H1 (cell line): ENCODE results near the gene UNC13D. TPM values are rescaled to one million over a fixed set of nuclear protein-coding genes. Genes with fewer than 3 reads are reported as not detected.
A peak's percentile ranks its signal among the peaks of the same experiment; 100 is the strongest.

Experiments used
- CTCF ChIA-PET: fragments of 300-600 bp; sonication (Branson Sonifier 250); formaldehyde crosslinking; loops from one replicate; lab custom pipeline; 2021; ENCODE audit not compliant: partially characterized antibody; lab: Charles Lee
- POLR2A ChIA-PET: fragments of 300-600 bp; sonication (Branson Sonifier 250); formaldehyde crosslinking; loops from one replicate; lab custom pipeline; 2021; ENCODE audit warnings: inconsistent platforms; ENCODE audit not compliant: partially characterized antibody; lab: Charles Lee
- DNase-seq, 2 experiments: peaks; one replicate each; pipeline versions ENCODE4 v3.0.0 to v3.0.0-alpha.2; 2010 to 2022; ENCODE audit warnings: low spot score in 2 of 2, low read depth in 1 of 2, mixed read lengths in 1 of 2
- FAIRE-seq: peaks from 2 replicates; lab custom pipeline; 2011; peaks lifted over from hg19 to GRCh38; lab: Jason Lieb, UNC
- H2AFZ ChIP-seq: 2 replicates; pipeline ENCODE4 v1.8.1; 2012; ENCODE audit warnings: low read length, inconsistent platforms
- H2AK5ac ChIP-seq: 2 replicates; pipeline ENCODE4 v1.6.1; 2013; ENCODE audit warnings: low read depth, low read length
- H2BK120ac ChIP-seq: replicated peaks from 2 replicates; pipeline ENCODE3; 2013; ENCODE audit warnings: low read depth, low read length, inconsistent platforms
- H2BK12ac ChIP-seq: 2 replicates; pipeline ENCODE4 v1.6.1; 2013; ENCODE audit warnings: low read depth, low read length
- H2BK15ac ChIP-seq: 2 replicates; pipeline ENCODE4 v1.6.1; 2013; ENCODE audit warnings: low read length
- H2BK20ac ChIP-seq: 2 replicates; pipeline ENCODE4 v1.6.1; 2013; ENCODE audit warnings: low read length
- H2BK5ac ChIP-seq: 2 replicates; pipeline ENCODE4 v1.6.1; 2013; ENCODE audit warnings: low read depth, low read length
- H3K14ac ChIP-seq: 2 replicates; pipeline ENCODE4 v1.6.1; 2013; ENCODE audit warnings: inconsistent platforms; ENCODE audit not compliant: insufficient read length
- H3K18ac ChIP-seq: 2 replicates; pipeline ENCODE4 v1.6.1; 2013; ENCODE audit warnings: low read length; ENCODE audit errors: extremely low read depth
- H3K23ac ChIP-seq: 2 replicates; pipeline ENCODE4 v1.6.1; 2013; ENCODE audit warnings: inconsistent platforms; ENCODE audit not compliant: insufficient read length
- H3K23me2 ChIP-seq: 2 replicates; pipeline ENCODE4 v1.6.1; 2013; ENCODE audit warnings: low read depth, low read length
- H3K27ac ChIP-seq: 2 replicates; pipeline ENCODE4 v1.6.1; 2011; ENCODE audit warnings: low read depth, low read length, inconsistent platforms
- H3K27me3 ChIP-seq, 4 experiments: replicated peaks in 1 of 4; 1 replicate in 1 of 4; 2 replicates in 3 of 4; pipeline versions ENCODE4 v1.6.1 to v1.8.1; 2011 to 2013; ENCODE audit warnings: low read length in 3 of 4, mild to moderate bottlenecking in 3 of 4, inconsistent platforms in 2 of 4, mixed read lengths in 2 of 4, moderate library complexity in 1 of 4; ENCODE audit not compliant: control insufficient read depth in 3 of 4, insufficient read depth in 3 of 4; ENCODE audit errors: extremely low read depth in 1 of 4
- H3K36me3 ChIP-seq, 4 experiments: 2 replicates each; pipeline versions ENCODE4 v1.6.1 to v1.8.1; 2011 to 2013; ENCODE audit warnings: mild to moderate bottlenecking in 4 of 4, low read length in 3 of 4, moderate library complexity in 2 of 4, control low read depth in 1 of 4, inconsistent platforms in 1 of 4; ENCODE audit not compliant: insufficient read depth in 4 of 4, control insufficient read depth in 2 of 4
- H3K4ac ChIP-seq: replicated peaks from 2 replicates; pipeline ENCODE3; 2013; ENCODE audit warnings: low read length, low read depth, mixed read lengths, inconsistent platforms; ENCODE audit not compliant: insufficient read length
- H3K4me1 ChIP-seq, 4 experiments: replicated peaks in 1 of 4; 1 replicate in 1 of 4; 2 replicates in 3 of 4; pipeline versions ENCODE4 v1.6.1 to v1.8.1; 2011 to 2013; ENCODE audit warnings: low read length in 3 of 4, inconsistent platforms in 2 of 4, mixed read lengths in 1 of 4; ENCODE audit not compliant: insufficient read depth in 4 of 4, control insufficient read depth in 3 of 4
- H3K4me2 ChIP-seq, 2 experiments: 2 replicates each; pipeline versions ENCODE4 v1.6.1 to v1.8.1; 2011 to 2013; ENCODE audit warnings: low read depth in 2 of 2, low read length in 2 of 2, control low read depth in 1 of 2, inconsistent platforms in 1 of 2, mild to moderate bottlenecking in 1 of 2; ENCODE audit not compliant: insufficient read depth in 1 of 2
- H3K4me3 ChIP-seq, 4 experiments: fragments of 200-600, 300-600 bp in 1 of 4; sonication (generic), shearing (Covaris generic), sonication (Bioruptor Twin) in 1 of 4; 2 replicates each; pipeline versions ENCODE4 v1.5.1 to v1.8.1; 2011 to 2016; ENCODE audit warnings: low read length in 4 of 4, low read depth in 3 of 4, control low read depth in 2 of 4, inconsistent platforms in 2 of 4, mild to moderate bottlenecking in 2 of 4, mixed read lengths in 1 of 4, moderate library complexity in 1 of 4; ENCODE audit not compliant: insufficient read depth in 2 of 4; ENCODE audit errors: extremely low read depth in 1 of 4
- H3K56ac ChIP-seq: replicated peaks from 2 replicates; pipeline ENCODE3; 2013; ENCODE audit warnings: low read depth, mild to moderate bottlenecking, mixed read lengths, low read length, inconsistent platforms; ENCODE audit not compliant: insufficient read length
- H3K79me1 ChIP-seq: 2 replicates; pipeline ENCODE4 v1.6.1; 2013; ENCODE audit warnings: low read depth, low read length, control low read depth
- H3K79me2 ChIP-seq, 2 experiments: 2 replicates each; pipeline versions ENCODE4 v1.6.1 to v1.8.1; 2012 to 2013; ENCODE audit warnings: low read length in 2 of 2, mild to moderate bottlenecking in 2 of 2, inconsistent platforms in 1 of 2; ENCODE audit not compliant: insufficient read depth in 2 of 2, control insufficient read depth in 1 of 2
- H3K9ac ChIP-seq, 4 experiments: replicated peaks in 1 of 4; 1 replicate in 1 of 4; 2 replicates in 3 of 4; pipeline versions ENCODE4 v1.6.1 to v1.8.1; 2011 to 2013; ENCODE audit warnings: low read depth in 3 of 4, low read length in 3 of 4, control low read depth in 2 of 4, mild to moderate bottlenecking in 2 of 4, moderate library complexity in 2 of 4, inconsistent platforms in 1 of 4; ENCODE audit errors: extremely low read depth in 1 of 4
- H3K9me3 ChIP-seq, 2 experiments: 2 replicates each; pipeline versions ENCODE4 v1.6.1 to v1.8.1; 2012 to 2013; ENCODE audit warnings: mild to moderate bottlenecking in 2 of 2, moderate library complexity in 2 of 2, control low read depth in 1 of 2, inconsistent platforms in 1 of 2, low read depth in 1 of 2, low read length in 1 of 2, mixed read lengths in 1 of 2; ENCODE audit not compliant: insufficient read depth in 2 of 2
- H4K20me1 ChIP-seq, 2 experiments: replicated peaks in 1 of 2; 2 replicates each; pipeline versions ENCODE3 to v1.8.1; 2011 to 2013; ENCODE audit warnings: inconsistent platforms in 2 of 2, low read length in 2 of 2, mild to moderate bottlenecking in 1 of 2; ENCODE audit not compliant: insufficient read depth in 2 of 2, control insufficient read depth in 1 of 2
- H4K5ac ChIP-seq: 2 replicates; pipeline ENCODE4 v1.6.1; 2013; ENCODE audit warnings: low read length, low read depth, mixed read lengths, inconsistent platforms; ENCODE audit not compliant: insufficient read length
- H4K8ac ChIP-seq: 2 replicates; pipeline ENCODE4 v1.8.0; 2013; ENCODE audit warnings: mild to moderate bottlenecking, moderate library complexity, low read length, inconsistent platforms; ENCODE audit not compliant: insufficient read depth; ENCODE audit errors: extremely low read depth
- H4K91ac ChIP-seq: replicated peaks from 2 replicates; pipeline ENCODE3; 2013; ENCODE audit warnings: low read length, mixed read lengths, inconsistent platforms; ENCODE audit not compliant: insufficient read length
- ASH2L ChIP-seq: fragments of 200-600, 300-600 bp; sonication (generic); IDR thresholded peaks from one replicate; pipeline ENCODE4 v1.7.1; 2017; ENCODE audit warnings: low read length
- CEBPB ChIP-seq: IDR thresholded peaks from 2 replicates; pipeline ENCODE4 v1.6.1; 2012; ENCODE audit warnings: low read depth, low read length
- CHD2 ChIP-seq: IDR thresholded peaks from 2 replicates; pipeline ENCODE4 v1.6.1; 2012; ENCODE audit warnings: low read length, improper control_type of control experiment
- HDAC2 ChIP-seq, 2 experiments: fragments of 300-600 bp in 1 of 2; sonication (generic) in 1 of 2; IDR thresholded peaks; 2 replicates each; pipeline ENCODE4 v1.6.1; 2011 to 2012; ENCODE audit warnings: low read depth in 2 of 2, low read length in 2 of 2, mild to moderate bottlenecking in 2 of 2, moderate library complexity in 2 of 2, borderline replicate concordance in 1 of 2, inconsistent platforms in 1 of 2
- RNF2 ChIP-seq: fragments of 200-900, 300-1000 bp; sonication (generic); IDR thresholded peaks from 2 replicates; pipeline ENCODE4 v1.7.1; 2016; ENCODE audit warnings: borderline replicate concordance, low read depth, mild to moderate bottlenecking, antibody characterized with exemption, low read length; ENCODE audit not compliant: poor library complexity, severe bottlenecking; ENCODE audit errors: missing control alignments
- SIN3A ChIP-seq, 2 experiments: IDR thresholded peaks in 1 of 2; conservative IDR thresholded peaks in 1 of 2; 2 replicates each; pipeline ENCODE4 v1.6.1; 2011 to 2012; ENCODE audit warnings: low read length in 2 of 2, improper control_type of control experiment in 1 of 2, low read depth in 1 of 2, mild to moderate bottlenecking in 1 of 2
- WGBS, 2 experiments: shearing (Covaris generic) in 1 of 2; methylation state at CpG; one replicate each; pipeline versions ENCODE4 v1.1.6 to v1.1.7; 2013 to 2015; ENCODE audit warnings: low lambda C conversion rate in 2 of 2, mixed read lengths in 2 of 2, inconsistent platforms in 1 of 2, low coverage in 1 of 2, missing lambda C conversion rate in 1 of 2; ENCODE audit not compliant: insufficient replicate concordance in 2 of 2, insufficient coverage in 1 of 2, insufficient read length in 1 of 2; ENCODE audit errors: extremely low coverage in 1 of 2, missing lambda C conversion rate in 1 of 2; 5-methylcytosine and 5-hydroxymethylcytosine counted together
- polyA plus RNA-seq, 7 experiments: library from polyadenylated mRNA; depleted of rRNA in 3 of 7; stranded (reverse) in 5 of 7; unstranded in 2 of 7; fragments of >200 nt in 5 of 7; fragments of 200-250 nt in 2 of 7; gene quantifications; 1 replicate in 5 of 7; 2 replicates in 1 of 7; 4 replicates in 1 of 7; pipeline versions ENCODE4 v1.2.1 to v1.2.3, GENCODE V29; 2011 to 2013; ENCODE audit warnings: missing spikeins in 2 of 7, mixed read lengths in 2 of 7
- total RNA-seq: library from RNA; stranded (reverse); fragmentation: NEBNext Ultra II Directional; extraction: Animal tissue kit (Norgen Biotek cat#: 25700); gene quantifications from 2 replicates; pipeline ENCODE4 v1.2.1, GENCODE V29; 2021
- TF ChIP-seq, protein P1 (sequence below), 3 experiments: IDR thresholded peaks; 1 replicate in 2 of 3; 2 replicates in 1 of 3; pipeline versions ENCODE4 v1.5.1 to v1.6.1; 2011; ENCODE audit warnings: low read length in 3 of 3, mild to moderate bottlenecking in 3 of 3, inconsistent platforms in 2 of 3, low read depth in 1 of 3, moderate library complexity in 1 of 3; ENCODE audit not compliant: insufficient read depth in 1 of 3; ENCODE audit errors: control extremely low read depth in 1 of 3

The UNC13D gene
- total and polyA plus RNA-seq, 2 of the 8 experiments (the other 6 are each of a cell fraction or from before 2014, with no cell fraction given) = 3.6 to 8.4 TPM

DNA sequence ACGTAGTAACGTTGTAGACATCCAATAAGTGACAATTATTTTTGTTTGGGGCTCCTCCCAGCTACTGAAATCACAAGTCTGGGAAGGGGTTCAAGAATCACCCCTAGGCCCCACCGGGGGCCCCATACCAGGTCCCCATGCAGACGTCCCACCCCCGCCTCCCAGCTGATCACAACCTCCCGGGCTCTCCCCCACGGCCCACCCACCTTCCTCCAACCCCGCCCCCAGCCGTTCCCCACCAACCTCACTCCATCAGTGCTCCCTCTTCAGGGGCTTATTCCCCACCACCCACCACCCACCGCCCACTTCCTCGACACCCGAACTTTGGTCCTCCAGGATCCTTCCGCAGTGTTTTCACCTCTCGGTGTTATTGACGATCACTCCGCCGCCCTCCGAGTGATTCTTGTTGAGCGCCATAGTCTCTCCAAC is 10.7 kb upstream of the UNC13D start:
- H4K5ac ChIP-seq = peak overlapping the region; percentile 56
- no peak overlapping the region for H3K14ac ChIP-seq
- H3K27ac ChIP-seq = peak overlapping the region; percentile 27; the same call in 1 of the 2 replicates
- peaks cover 10% of the 10 kb centered on the region; the same call in 1 of the 2 replicates for H3K79me1 ChIP-seq
- ChIA-PET POLR2A (interaction anchor here (0.8 to 4.7 kb wide), 12 partner anchors 9 to 75 kb away, joined by 3 to 28 read pairs (median 10); partner anchors contain the start of genes TRIM47 and TRIM65), CTCF (interaction anchor here (0.6 to 27.2 kb wide), 12 partner anchors 7 to 338 kb away, joined by 3 to 563 read pairs (median 5); partner anchors contain the start of genes MRPL38 and UNC13D)
- H2BK120ac ChIP-seq = no peak overlapping the region
- H3K27me3 ChIP-seq = no peaks in the 10 kb centered on the region
- FAIRE-seq (no peak), DNase-seq (no peak)
- no peak overlapping the region; the same call in 1 of the 2 replicates for H3K18ac ChIP-seq
- peaks cover 3 to 9% of the 10 kb centered on the region in 2 experiments; a peak in 3 of 4 replicates for H3K79me2 ChIP-seq
- peaks cover 6% of the 10 kb centered on the region for H3K23me2 ChIP-seq
- H2AFZ ChIP-seq = no peak overlapping the region
- no peak overlapping the region for H2BK12ac ChIP-seq
- no peak overlapping the region for H4K91ac ChIP-seq
- no peak overlapping the region for H2BK15ac ChIP-seq
- no peak overlapping the region for H3K23ac ChIP-seq
- 7% methylated on average over 9 of the region's 19 CpGs; no CpG with 5 or more reads in 1 of the 2 experiments for WGBS, 2 experiments
- no peak overlapping the region for H4K8ac ChIP-seq
- no peak overlapping the region for H2BK20ac ChIP-seq
- peak overlapping the region; percentile 74 to 82 for H3K4me2 ChIP-seq
- no peak overlapping the region for H2AK5ac ChIP-seq
- H2BK5ac ChIP-seq = 0 out of 2 replicates have a peak overlapping the region, but pooled peaks have one; percentile 27
- H3K9ac ChIP-seq = peak overlapping the region in 3 of 4 experiments; percentile 60 to 80 (median 67); a peak in 6 of 7 replicates
- H3K4ac ChIP-seq = no peak overlapping the region
- H3K56ac ChIP-seq = no peak overlapping the region
- peaks cover 5 to 13% (median 10%) of the 10 kb centered on the region in 4 experiments; a peak in 6 of 8 replicates for H3K36me3 ChIP-seq
- no peaks in the 10 kb centered on the region for H4K20me1 ChIP-seq
- no peaks in the 10 kb centered on the region for H3K9me3 ChIP-seq
- TF ChIP-seq RNF2 (no peak), SIN3A (conservative IDR thresholded peaks at IDR 0.05 in 1 of 2, IDR thresholded peaks at IDR 0.05 in 1 of 2; ENCODE audit: low read depth in 1 of 2, low read length in 2 of 2) (0 out of 4 replicates have a peak, but pooled peaks of 1 of the 2 experiments have one; percentile 7), HDAC2 (IDR thresholded peaks at IDR 0.05; ENCODE audit: borderline replicate concordance in 1 of 2, low read depth in 2 of 2, low read length in 2 of 2) (0 out of 4 replicates have a peak, but pooled peaks of 1 of the 2 experiments have one; percentile 23), CEBPB (no peak), CHD2 (peak; percentile 81; the same call in 1 of the 2 replicates), ASH2L (no peak)
- TF ChIP-seq, protein P1, sequence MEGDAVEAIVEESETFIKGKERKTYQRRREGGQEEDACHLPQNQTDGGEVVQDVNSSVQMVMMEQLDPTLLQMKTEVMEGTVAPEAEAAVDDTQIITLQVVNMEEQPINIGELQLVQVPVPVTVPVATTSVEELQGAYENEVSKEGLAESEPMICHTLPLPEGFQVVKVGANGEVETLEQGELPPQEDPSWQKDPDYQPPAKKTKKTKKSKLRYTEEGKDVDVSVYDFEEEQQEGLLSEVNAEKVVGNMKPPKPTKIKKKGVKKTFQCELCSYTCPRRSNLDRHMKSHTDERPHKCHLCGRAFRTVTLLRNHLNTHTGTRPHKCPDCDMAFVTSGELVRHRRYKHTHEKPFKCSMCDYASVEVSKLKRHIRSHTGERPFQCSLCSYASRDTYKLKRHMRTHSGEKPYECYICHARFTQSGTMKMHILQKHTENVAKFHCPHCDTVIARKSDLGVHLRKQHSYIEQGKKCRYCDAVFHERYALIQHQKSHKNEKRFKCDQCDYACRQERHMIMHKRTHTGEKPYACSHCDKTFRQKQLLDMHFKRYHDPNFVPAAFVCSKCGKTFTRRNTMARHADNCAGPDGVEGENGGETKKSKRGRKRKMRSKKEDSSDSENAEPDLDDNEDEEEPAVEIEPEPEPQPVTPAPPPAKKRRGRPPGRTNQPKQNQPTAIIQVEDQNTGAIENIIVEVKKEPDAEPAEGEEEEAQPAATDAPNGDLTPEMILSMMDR (IDR thresholded peaks at IDR 0.05; ENCODE audit: control extremely low read depth in 1 of 3, insufficient read depth in 1 of 3, low read depth in 1 of 3, low read length in 3 of 3) = peak in 1 of 3 experiments; percentile 1; a peak in 1 of 4 replicates
- H3K4me3 ChIP-seq = peak overlapping the region; percentile 55 to 91 (median 67)
- peaks cover 0 to 7% (median 2%) of the 10 kb centered on the region in 4 experiments; a peak in 4 of 7 replicates for H3K4me1 ChIP-seq
